IMR-90 (cell line): ENCODE results near the gene GAS7. TPM values are rescaled to one million over a fixed set of nuclear protein-coding genes. Genes with fewer than 3 reads are reported as not detected.

Experiments
- ATAC-seq: fragments of 200-7000 bp; cut with Tn5 transposase; 2 replicates; pipeline ENCODE4 v1.9.1; 2020; ENCODE audit warnings: low read depth, mild to moderate bottlenecking, moderate library complexity
- BruUV-seq: library from RNA; stranded (reverse); fragments of 400-500 nt; replicated peaks from 2 replicates; lab custom pipeline; 2021; lab: Mats Ljungman, UMichigan
- CTCF ChIA-PET: fragments of 300-600 bp; formaldehyde crosslinking; extraction: SDS; loops from one replicate; lab custom pipeline; 2021; ENCODE audit warnings: antibody characterized with exemption; lab: Yijun Ruan, JAX
- POLR2A ChIA-PET: fragments of 300-600 bp; sonication (Branson Sonifier 250); formaldehyde crosslinking; loops from one replicate; lab custom pipeline; 2022; ENCODE audit warnings: antibody characterized with exemption; ENCODE audit not compliant: unreplicated experiment; lab: Charles Lee
- DNase-seq: peaks from one replicate; pipeline ENCODE4 v3.0.0; 2013
- H2AFZ ChIP-seq: replicated peaks from 2 replicates; pipeline ENCODE3; 2013; ENCODE audit warnings: low read length, mild to moderate bottlenecking; ENCODE audit not compliant: poor library complexity
- H2AK5ac ChIP-seq: 2 replicates; pipeline ENCODE4 v1.6.1; 2013; ENCODE audit warnings: low read depth, low read length, inconsistent platforms
- H2AK9ac ChIP-seq: replicated peaks from 2 replicates; pipeline ENCODE3; 2013; ENCODE audit warnings: mild to moderate bottlenecking, low read depth, low read length, moderate library complexity; ENCODE audit not compliant: poor library complexity
- H2BK120ac ChIP-seq: 2 replicates; pipeline ENCODE4 v1.6.1; 2013; ENCODE audit warnings: low read depth, low read length, inconsistent platforms
- H2BK15ac ChIP-seq: 3 replicates; pipeline ENCODE4 v1.6.1; 2013; ENCODE audit warnings: low read depth, low read length, inconsistent platforms
- H2BK20ac ChIP-seq: 2 replicates; pipeline ENCODE4 v1.6.1; 2013; ENCODE audit warnings: low read depth, mild to moderate bottlenecking, inconsistent platforms, low read length, moderate library complexity
- H2BK5ac ChIP-seq: 2 replicates; pipeline ENCODE4 v1.6.1; 2013; ENCODE audit warnings: mild to moderate bottlenecking, low read depth, low read length, inconsistent platforms; ENCODE audit not compliant: poor library complexity, severe bottlenecking
- H3K14ac ChIP-seq: replicated peaks from 2 replicates; pipeline ENCODE4 v1.6.1; 2013; ENCODE audit warnings: low read depth, low read length, inconsistent platforms
- H3K18ac ChIP-seq: 2 replicates; pipeline ENCODE4 v1.6.1; 2013; ENCODE audit warnings: low read depth, low read length, control low read depth
- H3K23ac ChIP-seq: 2 replicates; pipeline ENCODE4 v1.6.1; 2013; ENCODE audit warnings: low read depth, low read length, inconsistent platforms
- H3K27ac ChIP-seq: 2 replicates; pipeline ENCODE4 v1.5.1; 2013; ENCODE audit warnings: mild to moderate bottlenecking, control low read depth, low read length; ENCODE audit not compliant: insufficient read depth
- H3K27me3 ChIP-seq: 2 replicates; pipeline ENCODE4 v1.6.1; 2013; ENCODE audit warnings: low read length; ENCODE audit not compliant: control insufficient read depth, insufficient read depth
- H3K36me3 ChIP-seq: 2 replicates; pipeline ENCODE4 v1.6.1; 2013; ENCODE audit warnings: low read length, mixed read lengths; ENCODE audit not compliant: control insufficient read depth, insufficient read depth
- H3K4ac ChIP-seq: 2 replicates; pipeline ENCODE4 v1.6.1; 2013; ENCODE audit warnings: low read depth, low read length, inconsistent platforms
- H3K4me1 ChIP-seq: 2 replicates; pipeline ENCODE4 v1.6.1; 2013; ENCODE audit warnings: low read length, mixed read lengths; ENCODE audit not compliant: control insufficient read depth, insufficient read depth
- H3K4me2 ChIP-seq: 2 replicates; pipeline ENCODE4 v1.6.1; 2013; ENCODE audit warnings: low read depth, mild to moderate bottlenecking, control low read depth, low read length, moderate library complexity
- H3K4me3 ChIP-seq: 2 replicates; pipeline ENCODE4 v1.5.1; 2013; ENCODE audit warnings: low read depth, mild to moderate bottlenecking, control low read depth, low read length, moderate library complexity; ENCODE audit not compliant: insufficient read depth
- H3K56ac ChIP-seq: 2 replicates; pipeline ENCODE4 v1.6.1; 2013; ENCODE audit warnings: low read length, inconsistent platforms; ENCODE audit not compliant: insufficient read depth; ENCODE audit errors: extremely low read depth
- H3K79me1 ChIP-seq, 2 experiments: 2 replicates each; pipeline ENCODE4 v1.6.1; 2013; ENCODE audit warnings: low read length in 2 of 2, inconsistent platforms in 1 of 2, low read depth in 1 of 2
- H3K9ac ChIP-seq: 2 replicates; pipeline ENCODE4 v1.6.1; 2013; ENCODE audit warnings: low read depth, low read length, control low read depth
- H3K9me1 ChIP-seq: 2 replicates; pipeline ENCODE4 v1.6.1; 2013; ENCODE audit warnings: low read length, inconsistent platforms; ENCODE audit not compliant: insufficient read depth
- H3K9me3 ChIP-seq: 2 replicates; pipeline ENCODE4 v1.6.1; 2013; ENCODE audit warnings: low read length; ENCODE audit not compliant: control insufficient read depth, insufficient read depth
- H4K20me1 ChIP-seq: 2 replicates; pipeline ENCODE4 v1.6.1; 2013; ENCODE audit warnings: low read length, inconsistent platforms; ENCODE audit not compliant: insufficient read depth
- H4K5ac ChIP-seq: 2 replicates; pipeline ENCODE4 v1.6.1; 2013; ENCODE audit warnings: mild to moderate bottlenecking, low read depth, low read length, control low read depth
- H4K8ac ChIP-seq, 2 experiments: 2 replicates each; pipeline ENCODE4 v1.6.1; 2013; ENCODE audit warnings: low read depth in 2 of 2, low read length in 2 of 2, control low read depth in 1 of 2, inconsistent platforms in 1 of 2
- H4K91ac ChIP-seq: 2 replicates; pipeline ENCODE4 v1.6.1; 2013; ENCODE audit warnings: low read depth, low read length, inconsistent platforms; ENCODE audit not compliant: insufficient read depth
- BHLHE40 ChIP-seq: fragments of 150-350 bp; IDR thresholded peaks from 2 replicates; pipeline ENCODE4 v1.6.1; 2016; ENCODE audit warnings: mild to moderate bottlenecking, low read depth, low read length
- CEBPB ChIP-seq: IDR thresholded peaks from 2 replicates; pipeline ENCODE4 v1.6.1; 2012; ENCODE audit warnings: low read depth, low read length, improper control_type of control experiment
- ELK1 ChIP-seq: fragments of 150-350 bp; IDR thresholded peaks from 2 replicates; pipeline ENCODE4 v1.6.1; 2016; ENCODE audit warnings: low read depth, mild to moderate bottlenecking, low read length, moderate library complexity, borderline replicate concordance
- MAFK ChIP-seq: IDR thresholded peaks from 2 replicates; pipeline ENCODE4 v1.6.1; 2012; ENCODE audit warnings: low read depth, low read length, improper control_type of control experiment
- MAZ ChIP-seq: IDR thresholded peaks from 2 replicates; pipeline ENCODE4 v1.6.1; 2012; ENCODE audit warnings: low read depth, mild to moderate bottlenecking, low read length, improper control_type of control experiment, moderate library complexity, borderline replicate concordance
- POLR2A ChIP-seq: IDR thresholded peaks from 2 replicates; pipeline ENCODE4 v1.6.1; 2012; ENCODE audit warnings: mild to moderate bottlenecking, low read depth, low read length
- RAD21 ChIP-seq: IDR thresholded peaks from 2 replicates; pipeline ENCODE4 v1.6.1; 2012; ENCODE audit warnings: low read length, improper control_type of control experiment
- RCOR1 ChIP-seq: IDR thresholded peaks from 2 replicates; pipeline ENCODE4 v1.6.1; 2012; ENCODE audit warnings: mild to moderate bottlenecking, low read length, improper control_type of control experiment; ENCODE audit not compliant: insufficient replicate concordance
- RFX5 ChIP-seq: IDR thresholded peaks from 2 replicates; pipeline ENCODE4 v1.8.0; 2012; ENCODE audit warnings: low read depth, mild to moderate bottlenecking, low read length, moderate library complexity
- SMC3 ChIP-seq: fragments of 150-350 bp; IDR thresholded peaks from 2 replicates; pipeline ENCODE4 v1.6.1; 2016; ENCODE audit warnings: low read depth, mild to moderate bottlenecking, antibody characterized with exemption, low read length, moderate library complexity
- WGBS, 2 experiments: methylation state at CpG; one replicate each; pipeline versions ENCODE4 v1.1.5 to v1.1.7; 2013; ENCODE audit warnings: missing lambda C conversion rate in 2 of 2; ENCODE audit not compliant: insufficient read length in 1 of 2; ENCODE audit errors: extremely low coverage in 2 of 2; 5-methylcytosine and 5-hydroxymethylcytosine counted together
- dilution Hi-C: fragments of 300-500 bp; cut with HindIII; formaldehyde crosslinking; loops from one replicate; pipeline ENCODE4 v1.14.3; 2018; ENCODE audit warnings: low sequenced_read_pairs; ENCODE audit not compliant: unreplicated experiment
- in situ Hi-C: fragments of 300-500 bp; cut with MboI; formaldehyde crosslinking; loops from 3 replicates; pipeline ENCODE4 v1.14.3; 2019; ENCODE audit warnings: low sequenced_read_pairs, inconsistent platforms, mixed read lengths
- intact Hi-C: fragments of 100-400 bp; cut with micrococcal nuclease; formaldehyde crosslinking; loops from 2 replicates; pipeline ENCODE4 v1.10.0; 2022
- polyA plus RNA-seq, 3 experiments: library from polyadenylated mRNA; depleted of rRNA; stranded (reverse); fragments of >200 nt; gene quantifications; 2 replicates each; pipeline ENCODE4 v1.2.3, GENCODE V29; 2012; ENCODE audit warnings: low replicate concordance in 1 of 3
- total RNA-seq: library from RNA; depleted of rRNA; stranded (reverse); fragments of >200 nt; gene quantifications from 2 replicates; pipeline ENCODE4 v1.2.3, GENCODE V29; 2012

GAS7 gene
- total and polyA plus RNA-seq, 2 of the 4 experiments (the other 2 are of a cell fraction): 4.6 to 5.0 TPM

- no peaks in the 10 kb centered on the region for H3K4me1 ChIP-seq
- H2BK15ac ChIP-seq: no peak overlapping the region
- H3K27me3 ChIP-seq: 0 out of 2 replicates have a peak, but pooled peaks cover 2% of the 10 kb centered on the region
- H3K27ac ChIP-seq: no peak overlapping the region
- H3K9ac ChIP-seq: no peak overlapping the region
- no peak overlapping the region for H2BK120ac ChIP-seq
- H3K9me3 ChIP-seq: peaks cover 2% of the 10 kb centered on the region
- in situ Hi-C loops: no loop called here
- H3K9me1 ChIP-seq: no peaks in the 10 kb centered on the region
- ATAC-seq (no peak), DNase-seq (no peak)
- no peak overlapping the region for H4K8ac ChIP-seq
- no peak overlapping the region for H2AK5ac ChIP-seq
- no peak overlapping the region for H2BK20ac ChIP-seq
- no peaks in the 10 kb centered on the region for H3K79me1 ChIP-seq
- H3K56ac ChIP-seq: no peak overlapping the region
- H3K36me3 ChIP-seq: no peaks in the 10 kb centered on the region
- TF ChIP-seq SMC3 (no peak), RCOR1 (no peak), RAD21 (no peak), CEBPB (no peak), MAZ (no peak), BHLHE40 (no peak), MAFK (no peak), POLR2A (no peak), RFX5 (no peak), ELK1 (no peak)
- no TSS peak for BruUV-seq
- POLR2A ChIA-PET: no interaction called here
- no peak overlapping the region for H3K4ac ChIP-seq
- WGBS, 2 experiments: 80% methylated on average over 5 of the region's 16 CpGs; no CpG with 5 or more reads in 1 of the 2 experiments
- H2AFZ ChIP-seq: no peak overlapping the region
- H3K18ac ChIP-seq: no peak overlapping the region
- no peak overlapping the region for H2BK5ac ChIP-seq
- no peaks in the 10 kb centered on the region for H4K20me1 ChIP-seq
- H3K4me2 ChIP-seq: no peak overlapping the region
- no peak overlapping the region for H4K91ac ChIP-seq
- no peak overlapping the region for H4K5ac ChIP-seq
- intact Hi-C loops: no loop called here
- no peak overlapping the region for H3K23ac ChIP-seq
- dilution Hi-C loops: no loop called here
- no peak overlapping the region for H3K4me3 ChIP-seq
- no peak overlapping the region for H3K14ac ChIP-seq
- CTCF ChIA-PET: no interaction called here
- no peak overlapping the region for H2AK9ac ChIP-seq
These were observed 125.6 kb downstream of the GAS7 start for GRCh38 chr17:10072556-10073425.
